Measurements from ENCODE around the gene FHDC1. TPM values are rescaled to one million over a fixed set of nuclear protein-coding genes. Genes with fewer than 3 reads are reported as not detected.

The FHDC1 gene
- total and polyA plus RNA-seq, 10 of the 15 experiments (the other 5 are each of a cell fraction or from before 2014, with no cell fraction given), result 0.04 to 0.12 (median 0.06) TPM; not detected in 3

GRCh38 chr4:153005899-153006381 lies 69.8 kb downstream of the FHDC1 start:
- ChIA-PET RAD21 (ENCODE audit: unreplicated experiment) (interaction anchor here (0.5 kb wide), 1 partner anchor 79 kb away, joined by 4 read pairs; no protein-coding TSS in a partner anchor), POLR2A (no interaction called here), CTCF (interaction anchor here (0.6 kb wide), 1 partner anchor 507 kb away, joined by 3 read pairs; no protein-coding TSS in a partner anchor), SMC1A (ENCODE audit: uncharacterized antibody, unreplicated experiment) (interaction anchor here (0.9 to 1.5 kb wide), 3 partner anchors 10 to 157 kb away, joined by 3 to 4 read pairs (median 3); no protein-coding TSS in a partner anchor)
- DNase-seq (ENCODE audit: low read depth, low spot score), result no peak
- no peak overlapping the region for H2AFZ ChIP-seq (ENCODE audit: control insufficient read depth, low read depth, low read length)
- no peak overlapping the region for H3K27ac ChIP-seq (ENCODE audit: control insufficient read depth, insufficient read depth)
- H3K36me3 ChIP-seq (ENCODE audit: control insufficient read depth in 2 of 2, insufficient read depth in 2 of 2, low read length in 1 of 2), result no peaks in the 10 kb centered on the region
- intact Hi-C loops (cut with micrococcal nuclease; ENCODE audit: unreplicated experiment) (no loop called here), in situ Hi-C loops (cut with MboI) (no loop called here)
- no peaks in the 10 kb centered on the region for H4K20me1 ChIP-seq (ENCODE audit: control insufficient read depth, insufficient read depth)
- ATAC-seq, result peak; percentile 58
- TF ChIP-seq BHLHE40 (IDR thresholded peaks at IDR 0.05; ENCODE audit: borderline replicate concordance in 1 of 2, low read depth in 2 of 2, low read length in 1 of 2) (peak in 1 of 2 experiments; percentile 5; a peak in 1 of 4 replicates), NR2F1 (conservative IDR thresholded peaks at IDR 0.05) (0 out of 2 replicates have a peak, but pooled peaks have one; percentile 18), DPF2 (IDR thresholded peaks at IDR 0.05) (0 out of 2 replicates have a peak, but pooled peaks have one; percentile 14), RB1 (IDR thresholded peaks at IDR 0.05; ENCODE audit: borderline replicate concordance) (no peak), IKZF1 (conservative IDR thresholded peaks at IDR 0.05) (peak; percentile 64; the same call in 1 of the 2 replicates), RCOR1 (conservative IDR thresholded peaks at IDR 0.05; ENCODE audit: low read depth, low read length) (no peak), HDGF (IDR thresholded peaks at IDR 0.05) (no peak)
- no peaks in the 10 kb centered on the region for H3K79me2 ChIP-seq (ENCODE audit: control insufficient read depth, insufficient read depth, low read length)
- no peak overlapping the region for H3K4me3 ChIP-seq
- no peaks in the 10 kb centered on the region; the same call in 2 of the 3 replicates for H3K9me3 ChIP-seq (replicated peaks; ENCODE audit: control insufficient read depth, insufficient read depth, low read length)
- H3K27me3 ChIP-seq (replicated peaks in 1 of 2; ENCODE audit: control insufficient read depth in 2 of 2, insufficient read depth in 2 of 2, low read length in 1 of 2), result 0 out of 4 replicates have a peak, but pooled peaks cover 0 to under 1% of the 10 kb centered on the region in 2 experiments
- no peak overlapping the region for H3K9ac ChIP-seq (ENCODE audit: control insufficient read depth, insufficient read depth, low read length)
- WGBS (ENCODE audit: insufficient coverage, insufficient replicate concordance, low lambda C conversion rate, missing lambda C conversion rate), result 37% methylated on average over 8 of the region's 8 CpGs
- H3K4me2 ChIP-seq (ENCODE audit: control insufficient read depth, insufficient read depth), result no peak overlapping the region
- H3K4me1 ChIP-seq (ENCODE audit: control insufficient read depth, insufficient read depth, low read length), result peaks cover 4% of the 10 kb centered on the region; the same call in 1 of the 2 replicates
- no peak for FAIRE-seq
- no TSS peak for BruUV-seq (replicated peaks)
